ENCODE data around the gene ADGRV1. TPM values are rescaled to one million over a fixed set of nuclear protein-coding genes. Genes with fewer than 3 reads are reported as not detected.

Gene ADGRV1
- total and polyA plus RNA-seq, 9 of the 15 experiments (the other 6 are each of a cell fraction or from before 2014, with no cell fraction given): 21.7 to 156 (median 58.2) TPM

GRCh38 chr5:90555666-90556065 is 2.9 kb upstream of the ADGRV1 start:
- H3K27me3 ChIP-seq (ENCODE audit: control insufficient read depth in 2 of 2, insufficient read depth in 2 of 2, low read length in 2 of 2): no peaks in the 10 kb centered on the region
- no peak overlapping the region for H3K9ac ChIP-seq (ENCODE audit: insufficient read depth in 1 of 2, low read depth in 2 of 2, low read length in 2 of 2)
- no peak for ATAC-seq
- no peak overlapping the region for H2AFZ ChIP-seq (ENCODE audit: low read depth, low read length)
- H3K79me2 ChIP-seq (ENCODE audit: control insufficient read depth, insufficient read depth, low read length): peaks cover 19% of the 10 kb centered on the region
- H4K20me1 ChIP-seq (replicated peaks; ENCODE audit: control insufficient read depth, insufficient read depth, low read length): no peaks in the 10 kb centered on the region
- H3K4me2 ChIP-seq (ENCODE audit: insufficient read depth, low read length): no peak overlapping the region
- POLR2A ChIA-PET: interaction anchor here (1.6 to 1.7 kb wide), 2 partner anchors 8 to 27 kb away, joined by 4 to 6 read pairs; no protein-coding TSS in a partner anchor
- H3K36me3 ChIP-seq (ENCODE audit: control insufficient read depth, insufficient read depth, low read length): no peaks in the 10 kb centered on the region
- in situ Hi-C loops (cut with MboI): no loop called here
- CTCF ChIA-PET (ENCODE audit: low intra/inter-chr PET ratio): no interaction called here
- intact Hi-C loops (cut with micrococcal nuclease): no loop called here
- H3K4me3 ChIP-seq: no peak overlapping the region
- no peak overlapping the region for H3K27ac ChIP-seq (ENCODE audit: extremely low read depth, low read depth, low read length)
- no peak for FAIRE-seq
- no peak for DNase-seq (ENCODE audit: extremely low read depth in 1 of 4, low spot score in 3 of 4)
- no peaks in the 10 kb centered on the region for H3K9me3 ChIP-seq (replicated peaks; ENCODE audit: control insufficient read depth, insufficient read depth, low read depth, low read length)
- peaks cover 4 to 7% of the 10 kb centered on the region in 2 experiments; a peak in 4 of 5 replicates for H3K4me1 ChIP-seq (replicated peaks in 1 of 2; ENCODE audit: control insufficient read depth in 2 of 2, insufficient read depth in 2 of 2, low read length in 2 of 2)
- BruUV-seq (replicated peaks): no TSS peak
- H3K9me1 ChIP-seq (ENCODE audit: control insufficient read depth, insufficient read depth, low read length): no peaks in the 10 kb centered on the region
- TF ChIP-seq CBFA2T3 (IDR thresholded peaks at IDR 0.05): peak; percentile 58
- TF ChIP-seq ZNF277 (CRISPR knock-in tag; IDR thresholded peaks at IDR 0.05; ENCODE audit: borderline replicate concordance): no peak
- no peak for TF ChIP-seq TCFL5 (CRISPR knock-in tag; conservative IDR thresholded peaks at IDR 0.05)
- TF ChIP-seq ZNF121 (CRISPR knock-in tag; conservative IDR thresholded peaks at IDR 0.05): no peak
- no peak for TF ChIP-seq BRCA1 (IDR thresholded peaks at IDR 0.05)
- no peak for TF ChIP-seq BRCA1 (CRISPR knock-in tag; IDR thresholded peaks at IDR 0.05)
- TF ChIP-seq SMARCA4 (IDR thresholded peaks at IDR 0.05): no peak
- TF ChIP-seq ARNT (IDR thresholded peaks at IDR 0.05): no peak
- no peak for TF ChIP-seq CHD1 (IDR thresholded peaks at IDR 0.05; ENCODE audit: low read length)
- TF ChIP-seq ARID1B (IDR thresholded peaks at IDR 0.05): peak; percentile 47; the same call in 1 of the 2 replicates
- TF ChIP-seq, protein P1, sequence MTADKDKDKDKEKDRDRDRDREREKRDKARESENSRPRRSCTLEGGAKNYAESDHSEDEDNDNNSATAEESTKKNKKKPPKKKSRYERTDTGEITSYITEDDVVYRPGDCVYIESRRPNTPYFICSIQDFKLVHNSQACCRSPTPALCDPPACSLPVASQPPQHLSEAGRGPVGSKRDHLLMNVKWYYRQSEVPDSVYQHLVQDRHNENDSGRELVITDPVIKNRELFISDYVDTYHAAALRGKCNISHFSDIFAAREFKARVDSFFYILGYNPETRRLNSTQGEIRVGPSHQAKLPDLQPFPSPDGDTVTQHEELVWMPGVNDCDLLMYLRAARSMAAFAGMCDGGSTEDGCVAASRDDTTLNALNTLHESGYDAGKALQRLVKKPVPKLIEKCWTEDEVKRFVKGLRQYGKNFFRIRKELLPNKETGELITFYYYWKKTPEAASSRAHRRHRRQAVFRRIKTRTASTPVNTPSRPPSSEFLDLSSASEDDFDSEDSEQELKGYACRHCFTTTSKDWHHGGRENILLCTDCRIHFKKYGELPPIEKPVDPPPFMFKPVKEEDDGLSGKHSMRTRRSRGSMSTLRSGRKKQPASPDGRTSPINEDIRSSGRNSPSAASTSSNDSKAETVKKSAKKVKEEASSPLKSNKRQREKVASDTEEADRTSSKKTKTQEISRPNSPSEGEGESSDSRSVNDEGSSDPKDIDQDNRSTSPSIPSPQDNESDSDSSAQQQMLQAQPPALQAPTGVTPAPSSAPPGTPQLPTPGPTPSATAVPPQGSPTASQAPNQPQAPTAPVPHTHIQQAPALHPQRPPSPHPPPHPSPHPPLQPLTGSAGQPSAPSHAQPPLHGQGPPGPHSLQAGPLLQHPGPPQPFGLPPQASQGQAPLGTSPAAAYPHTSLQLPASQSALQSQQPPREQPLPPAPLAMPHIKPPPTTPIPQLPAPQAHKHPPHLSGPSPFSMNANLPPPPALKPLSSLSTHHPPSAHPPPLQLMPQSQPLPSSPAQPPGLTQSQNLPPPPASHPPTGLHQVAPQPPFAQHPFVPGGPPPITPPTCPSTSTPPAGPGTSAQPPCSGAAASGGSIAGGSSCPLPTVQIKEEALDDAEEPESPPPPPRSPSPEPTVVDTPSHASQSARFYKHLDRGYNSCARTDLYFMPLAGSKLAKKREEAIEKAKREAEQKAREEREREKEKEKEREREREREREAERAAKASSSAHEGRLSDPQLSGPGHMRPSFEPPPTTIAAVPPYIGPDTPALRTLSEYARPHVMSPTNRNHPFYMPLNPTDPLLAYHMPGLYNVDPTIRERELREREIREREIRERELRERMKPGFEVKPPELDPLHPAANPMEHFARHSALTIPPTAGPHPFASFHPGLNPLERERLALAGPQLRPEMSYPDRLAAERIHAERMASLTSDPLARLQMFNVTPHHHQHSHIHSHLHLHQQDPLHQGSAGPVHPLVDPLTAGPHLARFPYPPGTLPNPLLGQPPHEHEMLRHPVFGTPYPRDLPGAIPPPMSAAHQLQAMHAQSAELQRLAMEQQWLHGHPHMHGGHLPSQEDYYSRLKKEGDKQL (CRISPR knock-in tag; IDR thresholded peaks at IDR 0.05; ENCODE audit: borderline replicate concordance): no peak
- no peak for TF ChIP-seq FIP1L1 (IDR thresholded peaks at IDR 0.05; ENCODE audit: low read depth, low read length, poor library complexity, severe bottlenecking)
- no peak for TF ChIP-seq FOSL1 (tag; conservative IDR thresholded peaks at IDR 0.05)
- no peak for TF ChIP-seq ARID4B (CRISPR knock-in tag; IDR thresholded peaks at IDR 0.05)

Data from K562 (cell line).